ENCODE data around the gene NUMBL. TPM values are rescaled to one million over a fixed set of nuclear protein-coding genes. Genes with fewer than 3 reads are reported as not detected.
"Not testable (repeated sequence)": the region's sequence is repeated elsewhere in the genome, so short reads cannot be mapped to it uniquely, and the experiment has no call there.

NUMBL gene
- polyA plus RNA-seq, 3 donors: 9.4 to 16.0 (median 15.9) TPM

DNA sequence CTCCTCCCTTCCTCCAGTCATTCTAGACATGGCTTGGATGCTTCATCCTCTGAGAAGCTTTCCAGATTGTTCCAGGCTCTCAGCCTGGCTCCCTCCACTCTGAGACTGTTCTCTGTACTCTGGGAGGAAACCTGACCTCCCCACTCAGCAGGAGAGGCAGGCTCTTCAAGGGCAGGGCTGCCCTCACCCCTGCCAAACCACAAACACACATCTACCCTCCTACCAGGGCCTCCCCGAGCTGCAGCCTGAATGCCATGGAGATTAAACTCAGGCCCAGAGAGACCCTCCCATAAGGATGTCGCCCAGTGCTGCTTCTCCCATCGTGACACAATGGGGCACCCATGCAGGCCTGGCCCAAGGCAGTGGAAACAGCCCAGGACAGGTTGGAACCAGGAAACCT lies 16.2 kb downstream of the NUMBL start:
- no peak for DNase-seq (ENCODE audit: extremely low read depth in 1 of 11, low read depth in 9 of 11, low spot score in 4 of 11)

DNA sequence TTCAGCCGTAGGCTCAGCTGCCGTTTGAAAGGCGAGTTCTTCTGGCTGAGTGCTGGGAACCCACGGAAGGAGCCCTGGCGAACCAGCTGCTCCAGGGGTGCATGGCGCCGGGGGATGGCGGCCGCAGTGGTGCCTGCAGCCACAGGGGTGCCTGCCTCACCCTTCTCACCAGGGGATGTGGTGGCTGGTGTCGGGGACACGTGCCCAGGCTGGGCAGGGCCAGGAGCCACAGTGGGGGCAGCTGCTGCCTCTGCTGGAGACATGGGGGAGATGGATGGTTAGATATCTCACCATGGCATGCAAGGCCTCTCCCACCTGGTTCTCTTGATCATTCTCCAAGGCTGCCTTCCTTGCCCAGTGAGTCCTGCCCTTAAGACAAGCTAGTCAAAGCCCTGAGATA lies 17.1 kb downstream of the NUMBL start:
- no peak for DNase-seq (ENCODE audit: extremely low read depth in 1 of 11, low read depth in 9 of 11, low spot score in 4 of 11)

DNA sequence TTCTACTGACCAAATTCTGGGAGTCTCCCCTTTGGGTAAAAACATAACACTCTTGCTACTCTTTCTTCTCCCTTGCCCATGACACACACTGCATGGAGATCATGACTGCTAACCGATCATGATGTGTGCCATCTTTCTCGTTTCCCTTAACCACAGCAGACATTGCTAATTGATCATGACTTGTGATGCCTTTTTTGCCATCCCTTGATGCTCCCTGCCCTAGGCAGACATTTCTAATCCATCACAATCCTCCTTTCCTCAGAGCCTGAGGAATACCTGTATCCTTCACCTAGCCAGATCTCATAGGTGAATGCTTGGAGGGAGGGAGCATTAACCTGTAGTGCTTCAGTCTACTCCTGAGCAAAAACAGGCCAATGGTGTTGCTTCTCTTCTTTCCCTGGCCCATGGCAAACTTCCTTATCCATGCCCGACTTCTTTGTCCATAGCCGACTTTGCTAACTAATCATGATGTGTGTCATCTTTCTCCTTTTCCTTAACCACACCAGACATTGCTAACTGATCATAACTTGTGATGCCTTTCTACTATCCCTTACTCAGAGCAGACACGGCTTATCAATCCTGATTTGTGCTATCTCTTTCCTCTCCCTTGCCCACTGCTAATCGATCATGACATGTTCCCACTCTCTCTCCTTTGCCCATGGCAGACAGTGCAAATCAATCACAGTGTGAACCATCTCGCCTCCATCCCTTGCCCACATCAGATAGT lies 17.7 kb downstream of the NUMBL start:
- no peak for DNase-seq (ENCODE audit: extremely low read depth in 1 of 11, low read depth in 9 of 11, low spot score in 4 of 11)

DNA sequence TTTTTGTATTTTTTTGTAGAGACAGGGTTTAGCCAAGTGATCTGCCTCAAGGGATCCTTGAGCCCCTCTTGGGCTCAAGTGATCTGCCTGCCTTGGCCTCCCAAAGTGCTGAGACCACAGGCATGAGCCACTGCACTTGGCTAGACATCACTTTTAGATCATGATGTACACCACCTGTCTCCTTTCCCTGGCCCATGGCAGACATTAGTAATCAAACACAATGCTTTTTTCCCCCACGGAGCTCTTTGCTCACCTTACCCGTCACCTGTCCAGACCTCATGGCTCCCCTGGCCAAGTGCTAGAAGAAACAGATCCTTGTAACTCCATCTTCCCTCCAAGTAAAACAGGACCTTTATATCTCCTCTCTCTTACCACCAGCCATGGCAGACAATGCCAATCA lies 18.4 kb downstream of the NUMBL start:
- no peak for DNase-seq (ENCODE audit: extremely low read depth in 1 of 11, low read depth in 9 of 11, low spot score in 4 of 11)

DNA sequence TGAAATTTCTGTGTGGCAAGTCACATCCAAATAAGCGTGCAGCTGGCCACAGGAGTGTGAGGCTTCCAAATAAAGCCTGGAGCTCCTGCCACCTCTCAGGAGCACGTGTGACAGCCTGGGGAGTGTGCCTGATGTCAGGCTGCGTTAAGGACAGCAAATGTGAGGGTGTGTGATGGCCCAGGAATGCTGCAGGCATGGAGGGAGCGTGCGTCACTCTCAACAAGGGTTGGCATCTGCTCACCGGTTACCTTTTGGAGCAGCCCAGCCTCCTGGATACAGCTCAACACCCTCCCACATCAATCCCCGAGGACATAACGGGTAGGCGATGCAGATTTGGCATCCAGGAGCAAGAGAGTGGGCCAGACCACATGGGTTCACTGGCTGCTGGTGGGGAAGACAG lies 19.0 kb downstream of the NUMBL start:
- DNase-seq (ENCODE audit: extremely low read depth in 1 of 11, low read depth in 9 of 11, low spot score in 4 of 11): no peak

DNA sequence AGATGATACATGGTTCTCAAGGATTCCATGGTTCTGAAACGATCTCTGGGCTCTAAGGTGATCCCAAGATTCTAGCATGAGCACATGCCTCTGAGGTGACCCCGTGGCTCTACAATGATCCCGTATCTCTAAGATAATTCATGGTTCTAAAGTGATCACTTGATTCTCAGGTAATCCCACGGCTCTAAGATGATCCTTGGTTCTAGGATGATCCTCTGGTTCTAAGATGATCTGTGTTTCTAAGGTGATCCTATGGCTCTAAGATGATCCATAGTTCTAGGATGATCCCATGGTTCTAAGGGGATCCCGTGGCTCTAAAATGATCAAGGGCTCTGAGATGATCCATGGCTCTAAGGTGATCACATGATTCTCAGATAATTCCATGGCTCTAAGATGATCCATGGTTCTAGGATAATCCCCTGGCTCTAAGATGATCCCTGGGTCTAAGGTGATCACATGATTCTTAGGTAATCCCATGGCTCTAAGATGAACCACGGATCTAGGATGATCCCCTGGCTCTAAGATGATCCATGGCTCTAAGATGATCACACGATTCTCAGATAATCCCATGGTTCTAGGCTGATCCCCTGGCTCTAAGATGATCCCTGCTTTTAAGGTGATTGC lies 21.3 kb downstream of the NUMBL start:
- no peak for DNase-seq (ENCODE audit: extremely low read depth in 1 of 11, low read depth in 9 of 11, low spot score in 4 of 11)

DNA sequence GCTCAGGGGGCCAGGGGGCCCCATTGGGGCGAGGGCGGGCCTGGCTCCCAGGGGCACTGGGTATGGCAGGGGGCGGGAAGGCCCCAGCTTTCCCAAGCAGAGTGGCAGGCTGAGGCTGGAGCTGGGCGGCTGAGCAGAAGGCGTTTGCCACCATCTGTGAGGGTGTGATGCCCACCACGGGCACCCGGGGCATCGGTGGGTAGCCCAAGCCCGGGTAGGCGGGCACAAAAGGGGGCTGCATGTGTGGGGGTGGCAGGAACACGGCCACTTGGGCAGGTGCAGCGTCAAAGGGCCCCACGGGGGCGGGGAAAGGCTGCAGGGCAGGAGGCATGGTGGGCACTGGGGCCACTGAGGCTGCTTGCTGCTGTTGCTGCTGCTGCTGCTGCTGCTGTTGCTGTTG lies 22.8 kb downstream of the NUMBL start:
- no peak for DNase-seq (ENCODE audit: extremely low read depth in 1 of 11, low read depth in 9 of 11, low spot score in 4 of 11)

DNA sequence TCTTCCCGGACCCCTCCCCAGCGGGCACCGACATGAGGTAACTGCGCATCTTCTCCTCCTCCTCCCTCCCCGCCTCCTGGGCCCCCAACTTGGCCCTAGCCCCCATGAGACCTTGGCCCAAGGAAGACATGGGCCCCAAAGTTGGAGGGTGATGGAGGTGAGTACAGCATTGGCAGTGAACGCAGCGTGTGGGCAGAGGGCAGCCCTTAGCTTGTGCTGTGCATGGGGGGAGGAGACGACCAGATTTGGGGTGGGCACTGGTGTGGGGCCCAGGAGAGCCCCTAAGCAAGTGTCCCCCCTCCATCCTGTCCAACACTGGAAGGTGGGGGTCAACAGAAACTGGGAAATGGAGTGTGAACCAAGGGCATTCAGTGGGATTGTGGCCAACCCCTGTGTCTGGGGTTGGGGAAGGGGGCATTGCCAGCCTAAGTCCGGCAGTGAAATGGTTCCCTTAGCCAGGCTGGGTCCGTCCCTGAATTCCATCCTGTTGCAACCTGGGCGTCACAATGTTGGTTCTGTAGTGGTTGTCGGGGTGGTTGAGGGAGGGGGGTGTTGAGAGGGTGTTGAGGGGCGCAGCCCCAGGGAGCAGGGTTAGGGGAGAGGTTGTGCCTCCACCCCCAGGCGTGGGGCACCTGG lies 23.5 kb downstream of the NUMBL start:
- no peak for DNase-seq (ENCODE audit: extremely low read depth in 1 of 11, low read depth in 9 of 11, low spot score in 4 of 11)

DNA sequence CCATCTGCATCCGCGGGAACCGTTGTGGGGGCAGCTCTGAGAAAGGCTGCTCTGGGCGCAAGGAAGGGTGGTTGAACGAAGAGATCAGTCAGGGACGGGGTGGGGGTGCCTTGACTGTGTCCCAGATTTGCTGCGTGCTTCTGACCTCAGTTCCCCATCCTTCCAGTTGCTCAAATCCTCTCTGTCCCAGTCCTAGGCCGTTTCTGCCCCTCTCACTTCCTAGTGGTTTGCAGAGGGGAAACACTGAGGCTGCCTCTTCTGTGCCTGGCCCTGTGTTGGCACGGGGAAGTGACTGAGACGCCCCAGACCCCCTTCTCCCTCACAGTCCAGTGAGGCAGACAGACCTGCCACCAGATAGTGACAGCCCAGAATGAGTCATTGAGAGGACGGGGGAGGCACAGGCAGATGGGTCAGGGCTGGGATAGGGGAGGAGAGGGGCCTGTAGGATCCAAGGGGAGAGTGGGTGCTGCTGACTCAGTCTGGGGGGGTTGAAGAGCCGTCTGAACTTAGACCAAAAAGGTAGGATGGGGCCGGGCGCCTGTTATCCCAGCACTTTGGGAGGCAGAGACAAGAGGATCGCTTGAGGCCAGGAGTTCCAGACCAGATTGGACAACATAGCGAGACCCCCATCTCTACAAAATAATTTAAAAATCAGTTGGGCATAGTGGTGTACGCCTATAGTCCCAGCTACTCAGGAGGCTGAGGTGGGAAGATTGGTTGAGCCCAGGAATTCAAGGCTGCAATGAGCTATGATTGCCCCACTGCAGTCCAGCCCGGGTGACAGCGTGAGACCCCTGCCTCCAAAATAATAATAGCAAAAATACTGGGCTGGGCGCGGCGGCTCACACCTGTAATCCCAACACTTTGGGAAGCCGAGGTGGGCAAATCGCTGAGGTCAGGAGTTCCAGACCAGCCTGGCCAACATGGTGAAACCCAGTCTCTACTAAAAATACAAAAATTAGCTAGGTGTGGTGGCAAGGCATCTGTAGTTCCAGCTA lies 26.5 kb downstream of the NUMBL start:
- no peak for DNase-seq (ENCODE audit: extremely low read depth in 1 of 11, low read depth in 9 of 11, low spot score in 4 of 11)

DNA sequence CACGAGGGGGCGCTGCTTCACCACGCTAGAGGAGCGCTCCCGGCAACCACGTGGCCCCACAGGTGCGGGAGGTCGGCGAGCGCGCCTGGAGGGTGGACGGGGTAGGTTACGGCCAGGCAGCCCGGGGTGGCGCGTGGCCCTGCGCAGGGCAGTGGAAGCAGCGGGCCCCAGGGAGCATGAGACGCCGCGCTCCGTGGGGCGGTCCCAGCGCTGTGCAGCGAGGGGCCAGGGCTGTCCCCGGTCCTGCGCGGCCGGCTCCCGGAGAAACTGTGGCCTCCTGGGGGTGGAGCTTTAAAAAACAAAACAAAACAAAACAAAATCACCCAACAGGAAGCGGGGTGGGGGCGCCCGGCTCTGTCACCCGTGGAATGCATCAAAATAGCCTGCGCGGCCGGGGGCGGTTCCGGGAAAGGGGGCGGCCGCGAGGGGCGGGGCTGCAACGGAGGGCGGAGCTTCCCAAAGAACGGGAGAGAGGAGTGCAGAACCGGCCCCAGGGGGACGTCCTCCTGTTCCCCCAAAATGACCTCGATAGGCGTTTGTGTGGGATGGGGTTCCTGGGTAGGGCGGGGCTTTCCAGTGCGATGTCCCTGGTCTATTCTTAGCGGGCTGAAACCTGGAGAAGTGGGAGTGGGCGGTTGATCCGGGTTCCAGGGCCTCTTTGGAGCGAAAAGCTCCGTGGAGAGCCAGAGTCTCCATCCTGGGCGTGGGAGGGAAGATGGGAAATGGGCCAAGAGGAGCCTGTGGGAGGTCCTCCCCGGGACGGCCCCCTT lies 27.3 kb downstream of the NUMBL start:
- peak; percentile 58 to 87 (median 84) for DNase-seq (ENCODE audit: extremely low read depth in 1 of 11, low read depth in 9 of 11, low spot score in 4 of 11)

DNA sequence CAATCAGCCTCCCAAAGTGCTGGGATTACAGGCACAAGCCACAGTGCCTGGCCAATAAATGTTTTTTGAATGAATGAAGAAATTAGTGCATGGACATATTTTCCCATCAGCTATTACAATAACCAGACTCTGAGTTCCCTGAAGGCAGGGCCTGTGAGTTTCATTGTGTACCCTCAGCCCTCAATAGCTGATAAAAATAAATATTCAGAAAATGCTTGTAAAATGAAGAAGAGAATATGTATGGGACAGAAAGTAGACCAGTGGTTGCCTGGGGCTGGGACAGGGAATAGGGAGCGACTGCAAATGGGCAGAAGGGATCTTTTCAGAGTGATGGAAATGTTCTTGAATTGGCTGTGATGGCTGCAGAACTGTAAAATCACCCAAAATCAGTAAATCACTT lies 28.8 kb downstream of the NUMBL start:
- DNase-seq (ENCODE audit: extremely low read depth in 1 of 11, low read depth in 9 of 11, low spot score in 4 of 11): no peak

DNA sequence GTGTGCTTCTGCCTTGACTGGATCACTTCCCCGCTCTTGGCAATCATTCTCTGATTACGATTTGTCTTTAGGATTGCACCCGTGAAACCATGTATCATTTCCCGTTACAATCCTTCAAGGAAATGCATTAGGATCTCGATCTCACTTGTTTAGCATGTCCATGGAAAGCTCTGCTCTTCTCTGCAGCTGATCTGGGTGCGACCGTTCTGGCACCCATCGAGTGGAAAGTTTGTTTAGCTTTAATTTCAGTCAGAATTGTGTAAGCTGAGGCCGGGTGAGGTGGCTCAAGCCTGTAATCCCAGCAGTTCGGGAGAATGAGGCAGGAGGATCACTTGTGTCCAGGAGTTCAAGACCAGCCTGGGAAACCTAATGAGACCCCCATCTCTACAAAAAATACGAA lies 30.9 kb downstream of the NUMBL start:
- DNase-seq (ENCODE audit: extremely low read depth in 1 of 11, low read depth in 9 of 11, low spot score in 4 of 11): no peak

DNA sequence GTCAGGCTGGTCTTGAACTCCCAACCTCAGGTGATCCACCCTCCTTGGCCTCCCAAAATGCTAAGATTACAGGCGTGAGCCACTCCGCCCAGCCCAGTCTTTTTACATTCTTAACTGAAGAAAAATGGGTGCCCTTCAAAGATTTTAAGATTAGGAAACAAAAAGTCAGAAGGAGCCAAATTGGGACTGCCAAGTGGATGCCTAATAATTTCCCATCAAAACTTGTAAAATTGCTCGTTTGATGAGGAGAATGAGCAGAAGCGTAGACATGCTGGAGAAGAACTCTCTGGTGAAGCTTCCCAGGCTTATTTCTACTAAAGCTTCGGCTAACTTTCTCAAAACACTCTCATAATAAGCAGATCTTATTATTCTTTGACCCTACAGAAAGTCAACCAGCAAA lies 31.3 kb downstream of the NUMBL start:
- DNase-seq (ENCODE audit: extremely low read depth in 1 of 11, low read depth in 9 of 11, low spot score in 4 of 11): no peak

DNA sequence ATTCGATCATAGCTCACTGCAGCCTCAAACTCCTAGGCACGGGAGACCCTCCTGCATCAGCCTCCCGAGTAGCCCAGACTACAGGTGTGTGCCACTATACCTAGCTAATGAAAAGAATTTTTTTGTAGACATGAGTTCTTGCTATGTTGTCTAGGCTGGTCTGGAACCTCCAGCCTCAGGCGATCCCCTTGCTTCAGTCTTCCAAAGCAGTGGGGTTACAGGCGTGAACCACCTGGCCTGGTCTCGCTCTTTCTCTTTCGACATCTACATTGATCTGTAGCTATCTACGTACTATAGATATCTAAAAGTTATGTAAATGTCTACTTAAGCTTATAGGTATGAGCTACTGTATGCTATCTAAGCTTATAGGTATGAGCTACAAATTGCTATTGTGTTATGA lies 32.4 kb downstream of the NUMBL start:
- no peak for DNase-seq (ENCODE audit: extremely low read depth in 1 of 11, low read depth in 9 of 11, low spot score in 4 of 11)

DNA sequence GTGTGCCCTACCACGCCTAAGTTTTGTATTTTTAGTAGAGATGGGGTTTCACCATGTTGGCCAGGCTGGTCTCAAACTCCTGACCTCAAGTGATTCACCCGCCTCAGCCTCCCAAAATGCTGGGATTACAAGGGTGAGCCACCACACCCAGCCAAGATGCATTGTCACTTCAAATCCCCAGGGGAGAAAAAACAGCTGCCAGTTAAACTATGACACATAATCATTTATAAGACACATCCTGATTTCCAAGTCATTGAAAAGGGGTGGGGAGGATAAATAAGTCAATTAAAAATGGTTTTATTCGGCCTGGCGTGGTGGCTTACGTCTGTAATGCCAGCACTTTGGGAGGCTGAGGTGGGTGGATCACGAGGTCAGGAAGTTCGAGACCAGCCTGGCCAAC lies 34.8 kb downstream of the NUMBL start:
- DNase-seq (ENCODE audit: extremely low read depth in 1 of 11, low read depth in 9 of 11, low spot score in 4 of 11): not testable (repeated sequence)

DNA sequence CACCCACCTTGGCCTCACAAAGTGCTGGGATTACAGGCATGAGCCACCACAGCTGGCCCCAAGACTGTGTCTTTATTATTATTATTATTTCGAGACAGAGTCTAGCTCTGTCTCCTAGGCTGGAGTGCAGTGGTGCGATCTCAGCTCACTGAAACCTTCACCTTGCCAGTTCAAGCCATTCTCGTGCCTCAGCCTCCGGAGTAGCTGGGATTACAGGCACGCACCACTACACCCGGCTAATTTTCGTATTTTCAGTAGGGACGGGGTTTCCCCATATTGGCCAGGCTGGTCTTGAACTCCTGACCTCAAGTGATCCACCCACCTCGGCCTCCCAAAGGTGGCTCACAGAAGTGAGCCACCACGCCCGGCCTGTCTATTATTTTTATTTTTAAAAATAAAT lies 38.1 kb downstream of the NUMBL start:
- not testable (repeated sequence) for DNase-seq (ENCODE audit: extremely low read depth in 1 of 11, low read depth in 9 of 11, low spot score in 4 of 11)

DNA sequence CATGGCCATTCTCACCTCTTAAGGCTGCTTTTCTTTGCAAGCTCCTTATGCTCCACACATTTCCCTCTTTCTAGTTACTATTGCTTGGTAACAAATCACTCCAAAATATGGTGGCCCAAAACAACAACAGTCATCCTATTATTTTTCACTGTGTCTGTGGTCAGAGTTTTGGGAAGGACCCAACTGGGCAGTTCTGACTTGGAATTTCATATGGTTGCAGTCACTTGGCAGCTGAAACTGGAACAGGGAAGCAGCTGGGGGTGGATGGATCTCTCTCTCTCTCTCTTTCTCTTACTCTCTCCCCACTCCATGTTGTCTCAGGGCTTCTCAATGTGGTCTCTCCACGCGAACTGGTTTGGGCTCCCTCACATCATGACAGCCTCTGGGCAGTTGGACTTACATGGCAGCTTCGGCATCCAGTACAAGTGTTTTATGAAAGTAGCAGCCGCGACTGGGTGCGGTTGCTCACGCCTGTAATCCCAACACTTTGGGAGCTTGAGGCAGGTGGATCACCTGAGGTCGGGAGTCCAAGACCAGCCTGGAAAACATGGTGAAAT lies 39.6 kb downstream of the NUMBL start:
- no peak for DNase-seq (ENCODE audit: extremely low read depth in 1 of 11, low read depth in 9 of 11, low spot score in 4 of 11)

DNA sequence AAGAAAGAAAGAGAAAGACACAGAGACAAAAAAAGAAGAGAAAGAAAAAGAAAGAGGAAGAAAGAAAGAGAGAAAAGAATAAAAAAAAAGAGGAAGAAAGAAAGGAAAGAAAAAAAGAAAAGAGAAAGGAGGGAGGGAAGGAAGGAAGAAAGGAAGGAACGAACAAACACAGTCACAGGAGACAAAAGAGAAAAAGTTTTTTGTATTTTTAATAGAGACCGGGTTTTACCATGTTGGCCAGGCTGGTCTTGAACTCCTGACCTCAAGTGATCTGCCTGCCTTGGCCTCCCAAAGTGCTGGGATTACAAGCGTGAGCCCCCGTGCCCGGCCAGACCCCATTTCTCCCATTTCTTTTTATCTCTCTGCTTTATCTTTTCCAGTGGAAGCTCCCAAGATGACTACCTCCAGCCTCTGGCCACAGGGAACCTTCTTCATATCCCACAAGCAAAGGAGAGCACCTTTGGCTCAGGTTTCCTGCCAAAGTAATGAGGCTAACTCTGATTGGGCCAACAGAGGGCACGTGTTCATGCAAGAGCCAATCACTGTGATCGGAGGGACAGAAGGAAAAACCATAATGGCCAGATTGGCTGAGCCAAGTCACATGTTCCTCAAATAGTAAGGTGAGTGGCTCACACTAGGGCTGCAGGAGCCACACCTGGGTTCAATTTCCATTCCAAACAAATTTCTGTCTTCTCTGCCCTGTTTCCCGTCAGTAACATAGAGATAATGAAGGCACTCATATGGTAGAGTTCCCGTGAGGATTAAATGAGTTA lies 40.4 kb downstream of the NUMBL start:
- DNase-seq (ENCODE audit: extremely low read depth in 1 of 11, low read depth in 9 of 11, low spot score in 4 of 11): not testable (repeated sequence)

Measured in renal cortex interstitium (tissue), 11 donors.